MCF 10A (cell line): Measurements from ENCODE around the gene MTOR. TPM values are rescaled to one million over a fixed set of nuclear protein-coding genes. Genes with fewer than 3 reads are reported as not detected.

ENCODE experiments used
- BruUV-seq: library from RNA; stranded (reverse); fragments of 400-500 nt; replicated peaks from 2 replicates; lab custom pipeline; 2021; lab: Mats Ljungman, UMichigan
- CTCF ChIA-PET: fragments of 300-600 bp; sonication (Branson Sonifier 250); formaldehyde crosslinking; extraction: SDS; loops from one replicate; lab custom pipeline; 2021; ENCODE audit warnings: antibody characterized with exemption, inconsistent platforms; lab: Yijun Ruan, JAX
- POLR2A ChIA-PET: fragments of 300-600, 350-650 bp; sonication (Branson Sonifier 250); formaldehyde crosslinking; extraction: SDS; loops from one replicate; lab custom pipeline; 2020; ENCODE audit warnings: antibody characterized with exemption, inconsistent platforms; lab: Yijun Ruan, JAX
- DNase-seq: peaks from one replicate; pipeline ENCODE4 v3.0.0-alpha.2; 2018; ENCODE audit not compliant: unreplicated experiment
- H3K27ac Mint-ChIP-seq: one replicate; pipeline ENCODE4 v1.8.0; 2022; ENCODE audit warnings: mild to moderate bottlenecking, low read depth, mixed read lengths; ENCODE audit not compliant: unreplicated experiment
- H3K27me3 Mint-ChIP-seq: one replicate; pipeline ENCODE4 v1.8.0; 2022; ENCODE audit warnings: mixed read lengths; ENCODE audit not compliant: insufficient read depth, unreplicated experiment
- H3K36me3 Mint-ChIP-seq: one replicate; pipeline ENCODE4 v1.8.0; 2022; ENCODE audit warnings: mild to moderate bottlenecking, moderate library complexity, mixed read lengths; ENCODE audit not compliant: insufficient read depth, unreplicated experiment
- H3K4me1 Mint-ChIP-seq: one replicate; pipeline ENCODE4 v1.8.0; 2022; ENCODE audit warnings: mixed read lengths; ENCODE audit not compliant: insufficient read depth, unreplicated experiment
- H3K4me3 Mint-ChIP-seq: one replicate; pipeline ENCODE4 v1.8.0; 2022; ENCODE audit warnings: mild to moderate bottlenecking, moderate library complexity, mixed read lengths; ENCODE audit not compliant: unreplicated experiment
- H3K9me3 Mint-ChIP-seq: one replicate; pipeline ENCODE4 v1.8.0; 2022; ENCODE audit warnings: mixed read lengths; ENCODE audit not compliant: unreplicated experiment
- intact Hi-C: fragments of 100-400 bp; cut with micrococcal nuclease; formaldehyde crosslinking; loops from 2 replicates; pipeline ENCODE4 v1.14.1; 2022
- total RNA-seq: library from RNA; stranded (reverse); gene quantifications from 2 replicates; pipeline ENCODE4 v1.2.3, GENCODE V29; 2022
- TF ChIP-seq, protein P1 (sequence below): fragments of 200-600 bp; IDR thresholded peaks from one replicate; pipeline ENCODE4 v1.8.0; 2022; ENCODE audit warnings: antibody characterized with exemption, mild to moderate bottlenecking; ENCODE audit not compliant: unreplicated experiment

The MTOR gene
- total RNA-seq, 1 experiment from 2014 or later: 45.9 TPM

DNA sequence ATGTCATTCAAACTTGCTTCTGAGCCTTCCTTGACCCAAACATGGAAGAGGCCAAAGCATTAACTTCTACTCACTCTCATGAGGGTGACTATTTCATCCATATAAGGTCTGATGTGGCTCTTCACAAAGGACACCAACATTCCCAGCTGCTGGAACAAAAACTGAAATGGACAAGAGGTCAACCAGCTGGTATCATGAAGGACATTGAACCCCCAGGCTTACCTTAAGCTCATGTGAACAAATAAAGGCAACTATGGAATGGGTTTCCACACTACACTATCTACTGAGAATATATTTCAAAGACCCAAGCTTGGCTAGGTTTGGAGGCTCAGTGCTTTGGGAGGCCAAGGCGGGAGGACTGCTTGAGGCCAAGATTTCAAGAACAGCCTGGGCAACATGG, 46.3 kb downstream of the MTOR start:
- BruUV-seq: no TSS peak
- no peaks in the 10 kb centered on the region for H3K9me3 Mint-ChIP-seq
- peaks cover 98% of the 10 kb centered on the region for H3K36me3 Mint-ChIP-seq
- no peak overlapping the region for H3K4me3 Mint-ChIP-seq
- ChIA-PET CTCF (interaction anchor here (0.6 to 1.3 kb wide), 2 partner anchors 25 to 580 kb away, joined by 3 to 7 read pairs; no protein-coding TSS in a partner anchor), POLR2A (interaction anchor here (1.0 to 1.3 kb wide), 2 partner anchors 9 to 47 kb away, joined by 3 to 4 read pairs; partner anchors contain the start of gene MTOR)
- no peak overlapping the region for H3K27ac Mint-ChIP-seq
- intact Hi-C loops: no loop called here
- H3K27me3 Mint-ChIP-seq: no peaks in the 10 kb centered on the region
- no peak for DNase-seq
- no peaks in the 10 kb centered on the region for H3K4me1 Mint-ChIP-seq
- TF ChIP-seq, protein P1, sequence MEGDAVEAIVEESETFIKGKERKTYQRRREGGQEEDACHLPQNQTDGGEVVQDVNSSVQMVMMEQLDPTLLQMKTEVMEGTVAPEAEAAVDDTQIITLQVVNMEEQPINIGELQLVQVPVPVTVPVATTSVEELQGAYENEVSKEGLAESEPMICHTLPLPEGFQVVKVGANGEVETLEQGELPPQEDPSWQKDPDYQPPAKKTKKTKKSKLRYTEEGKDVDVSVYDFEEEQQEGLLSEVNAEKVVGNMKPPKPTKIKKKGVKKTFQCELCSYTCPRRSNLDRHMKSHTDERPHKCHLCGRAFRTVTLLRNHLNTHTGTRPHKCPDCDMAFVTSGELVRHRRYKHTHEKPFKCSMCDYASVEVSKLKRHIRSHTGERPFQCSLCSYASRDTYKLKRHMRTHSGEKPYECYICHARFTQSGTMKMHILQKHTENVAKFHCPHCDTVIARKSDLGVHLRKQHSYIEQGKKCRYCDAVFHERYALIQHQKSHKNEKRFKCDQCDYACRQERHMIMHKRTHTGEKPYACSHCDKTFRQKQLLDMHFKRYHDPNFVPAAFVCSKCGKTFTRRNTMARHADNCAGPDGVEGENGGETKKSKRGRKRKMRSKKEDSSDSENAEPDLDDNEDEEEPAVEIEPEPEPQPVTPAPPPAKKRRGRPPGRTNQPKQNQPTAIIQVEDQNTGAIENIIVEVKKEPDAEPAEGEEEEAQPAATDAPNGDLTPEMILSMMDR: no peak

DNA sequence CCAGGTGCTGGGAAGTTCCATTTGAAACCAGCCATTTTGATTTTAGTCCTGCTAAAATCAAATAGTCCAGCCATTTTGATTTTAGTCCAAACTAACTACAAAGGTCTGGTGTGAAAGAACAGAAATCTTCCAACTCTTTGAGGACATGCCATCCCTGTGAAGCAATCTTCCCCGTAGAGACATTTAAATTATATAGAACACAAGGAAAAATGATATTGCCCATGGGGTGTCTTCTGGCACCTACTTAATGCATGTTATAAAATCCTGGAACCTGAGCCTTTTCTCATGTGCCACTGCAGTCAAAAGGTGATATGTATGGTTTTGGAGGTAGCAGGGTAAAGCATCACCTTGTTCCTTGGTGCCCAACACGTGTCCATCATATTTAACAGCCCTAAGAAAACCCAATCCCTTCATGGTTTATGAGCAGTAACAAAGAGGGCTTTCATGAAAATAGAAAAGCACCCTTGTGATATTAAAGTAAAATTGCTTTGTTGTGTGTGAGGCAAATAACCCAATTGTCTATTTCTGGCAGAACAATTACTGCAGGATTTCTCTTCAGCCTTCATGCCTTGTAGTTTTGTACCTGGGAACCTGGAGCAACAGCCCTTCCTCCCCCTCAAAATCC, 46.9 kb downstream of the MTOR start:
- no peaks in the 10 kb centered on the region for H3K9me3 Mint-ChIP-seq
- ChIA-PET CTCF (interaction anchor here (1.1 kb wide), 1 partner anchor 10 kb away, joined by 3 read pairs; no protein-coding TSS in a partner anchor), POLR2A (interaction anchor here (1.0 to 1.3 kb wide), 2 partner anchors 8 to 47 kb away, joined by 3 to 4 read pairs; partner anchors contain the start of gene MTOR)
- no peak overlapping the region for H3K4me3 Mint-ChIP-seq
- no peaks in the 10 kb centered on the region for H3K27me3 Mint-ChIP-seq
- peaks cover 98% of the 10 kb centered on the region for H3K36me3 Mint-ChIP-seq
- intact Hi-C loops: no loop called here
- BruUV-seq: no TSS peak
- TF ChIP-seq, protein P1: no peak
- no peak overlapping the region for H3K27ac Mint-ChIP-seq
- DNase-seq: no peak
- H3K4me1 Mint-ChIP-seq: no peaks in the 10 kb centered on the region

DNA sequence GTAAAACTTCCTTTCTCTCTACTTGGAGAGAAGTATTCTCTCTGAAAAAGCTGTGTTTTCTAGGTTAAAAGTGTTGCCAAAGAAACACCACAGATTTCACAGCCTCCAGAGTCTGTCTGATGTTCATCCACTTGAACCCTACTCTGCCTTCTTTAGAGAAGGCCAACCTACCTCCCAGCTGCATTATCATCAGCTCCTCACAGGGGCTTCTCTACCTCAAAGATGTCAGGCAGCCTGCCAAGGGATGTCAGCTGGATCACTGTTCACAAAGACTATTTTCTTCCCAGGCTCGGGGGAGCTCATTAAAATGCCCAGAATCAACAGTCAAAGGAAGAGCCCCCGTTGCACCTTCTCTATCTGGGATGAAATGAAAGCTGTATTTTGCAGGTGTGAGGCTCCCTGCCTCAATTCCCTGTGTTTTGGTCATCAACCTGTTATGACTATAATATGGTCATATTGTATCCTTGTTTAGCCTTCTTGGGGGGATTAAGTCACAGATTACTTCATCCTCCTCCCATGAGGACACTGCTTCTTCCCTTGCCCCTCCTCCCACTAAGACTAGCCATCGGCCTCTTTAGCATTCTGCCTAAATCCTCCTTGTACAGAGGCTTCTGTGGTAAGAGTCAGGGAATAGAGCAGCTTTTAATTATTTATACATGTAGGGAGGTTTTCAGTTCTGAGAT, 47.5 kb downstream of the MTOR start:
- no TSS peak for BruUV-seq
- CTCF ChIA-PET: interaction anchor here (1.1 kb wide), 1 partner anchor 10 kb away, joined by 3 read pairs; no protein-coding TSS in a partner anchor

More for the DNA sequence above, 47.5 kb downstream of the MTOR start:
- Mint-ChIP-seq H3K4me3 (no peak overlapping the region), H3K27ac (no peak overlapping the region), H3K4me1 (no peaks in the 10 kb centered on the region), H3K9me3 (no peaks in the 10 kb centered on the region), H3K27me3 (no peaks in the 10 kb centered on the region), H3K36me3 (peaks cover 95% of the 10 kb centered on the region)
- DNase-seq: no peak
- intact Hi-C loops: no loop called here
- POLR2A ChIA-PET: interaction anchor here (0.6 kb wide), 1 partner anchor 194 kb away, joined by 5 read pairs; no protein-coding TSS in a partner anchor
- TF ChIP-seq, protein P1: no peak
